H9 (cell line): Measurements from ENCODE around the gene TBC1D24. TPM values are rescaled to one million over a fixed set of nuclear protein-coding genes. Genes with fewer than 3 reads are reported as not detected.

Source experiments
- DNase-seq: peaks from one replicate; pipeline ENCODE4 v3.0.0-alpha.2; 2017
- H2AFZ ChIP-seq: one replicate; pipeline ENCODE4 v1.6.1; 2013; ENCODE audit warnings: mild to moderate bottlenecking, low read length, control low read depth, moderate library complexity
- H2AK5ac ChIP-seq: 2 replicates; pipeline ENCODE4 v1.6.1; 2013; ENCODE audit warnings: low read length, control low read depth, mixed read lengths; ENCODE audit not compliant: insufficient read length
- H2BK120ac ChIP-seq: one replicate; pipeline ENCODE4 v1.6.1; 2013; ENCODE audit warnings: low read depth, mild to moderate bottlenecking, low read length, control low read depth, inconsistent platforms; ENCODE audit not compliant: poor library complexity, severe bottlenecking
- H2BK12ac ChIP-seq: 2 replicates; pipeline ENCODE4 v1.6.1; 2013; ENCODE audit warnings: low read length, control low read depth, mixed read lengths, low read depth; ENCODE audit not compliant: insufficient read length
- H2BK15ac ChIP-seq: 2 replicates; pipeline ENCODE4 v1.6.1; 2013; ENCODE audit warnings: low read depth, low read length, control low read depth
- H2BK20ac ChIP-seq: one replicate; pipeline ENCODE4 v1.6.1; 2013; ENCODE audit warnings: low read depth, mild to moderate bottlenecking, low read length, control low read depth, inconsistent platforms; ENCODE audit not compliant: poor library complexity, severe bottlenecking
- H2BK5ac ChIP-seq: 2 replicates; pipeline ENCODE4 v1.6.1; 2013; ENCODE audit warnings: low read length, control low read depth, mixed read lengths; ENCODE audit not compliant: insufficient read length
- H3K14ac ChIP-seq: 2 replicates; pipeline ENCODE4 v1.6.1; 2013; ENCODE audit warnings: low read length, control low read depth; ENCODE audit not compliant: insufficient read depth
- H3K18ac ChIP-seq: 2 replicates; pipeline ENCODE4 v1.6.1; 2013; ENCODE audit warnings: low read depth, mild to moderate bottlenecking, mixed read lengths, low read length, control low read depth; ENCODE audit not compliant: insufficient read length
- H3K23ac ChIP-seq: 2 replicates; pipeline ENCODE4 v1.6.1; 2013; ENCODE audit warnings: low read length, control low read depth, mixed read lengths, low read depth; ENCODE audit not compliant: insufficient read length
- H3K23me2 ChIP-seq: 2 replicates; pipeline ENCODE4 v1.6.1; 2013; ENCODE audit warnings: low read depth, mild to moderate bottlenecking, mixed read lengths, low read length, control low read depth; ENCODE audit not compliant: insufficient read length, poor library complexity, severe bottlenecking
- H3K27ac ChIP-seq: 2 replicates; pipeline ENCODE4 v1.5.1; 2013; ENCODE audit warnings: low read length, control low read depth, mixed read lengths, low read depth; ENCODE audit not compliant: insufficient read length
- H3K27me3 ChIP-seq: 2 replicates; pipeline ENCODE4 v1.6.1; 2013; ENCODE audit warnings: low read length, control low read depth, inconsistent platforms; ENCODE audit not compliant: insufficient read depth
- H3K4ac ChIP-seq: 2 replicates; pipeline ENCODE4 v1.6.1; 2013; ENCODE audit warnings: low read depth, mild to moderate bottlenecking, control low read depth, inconsistent platforms, low read length, moderate library complexity
- H3K4me1 ChIP-seq: 2 replicates; pipeline ENCODE4 v1.6.1; 2013; ENCODE audit warnings: low read length, control low read depth, inconsistent platforms; ENCODE audit not compliant: insufficient read depth
- H3K4me2 ChIP-seq: 2 replicates; pipeline ENCODE4 v1.6.1; 2013; ENCODE audit warnings: low read length, control low read depth, mixed read lengths; ENCODE audit not compliant: insufficient read length, insufficient read depth
- H3K56ac ChIP-seq: 2 replicates; pipeline ENCODE4 v1.6.1; 2013; ENCODE audit warnings: low read depth, mild to moderate bottlenecking, mixed read lengths, low read length, control low read depth; ENCODE audit not compliant: insufficient read length
- H3K79me1 ChIP-seq: 2 replicates; pipeline ENCODE4 v1.6.1; 2013; ENCODE audit warnings: low read depth, mild to moderate bottlenecking, moderate library complexity, low read length, control low read depth, inconsistent platforms; ENCODE audit not compliant: insufficient read depth, poor library complexity, severe bottlenecking
- H3K79me2 ChIP-seq: 2 replicates; pipeline ENCODE4 v1.6.1; 2013; ENCODE audit warnings: low read length, control low read depth, inconsistent platforms; ENCODE audit not compliant: insufficient read depth
- H3K9ac ChIP-seq: 2 replicates; pipeline ENCODE4 v1.6.1; 2013; ENCODE audit warnings: low read length, control low read depth, mixed read lengths; ENCODE audit not compliant: insufficient read length; ENCODE audit errors: extremely low read depth
- H3K9me3 ChIP-seq: one replicate; pipeline ENCODE4 v1.6.1; 2013; ENCODE audit warnings: low read depth, low read length, inconsistent platforms; ENCODE audit not compliant: control insufficient read depth
- H3T11ph ChIP-seq: one replicate; pipeline ENCODE4 v1.6.1; 2013; ENCODE audit warnings: mild to moderate bottlenecking, low read length, control low read depth, inconsistent platforms
- H4K20me1 ChIP-seq: one replicate; pipeline ENCODE4 v1.6.1; 2013; ENCODE audit not compliant: control insufficient read depth, insufficient read length, insufficient read depth
- H4K5ac ChIP-seq: 2 replicates; pipeline ENCODE4 v1.6.1; 2013; ENCODE audit warnings: low read depth, mild to moderate bottlenecking, mixed read lengths, low read length, control low read depth; ENCODE audit not compliant: insufficient read length
- H4K8ac ChIP-seq: replicated peaks from 2 replicates; pipeline ENCODE4 v1.6.1; 2013; ENCODE audit warnings: low read length, control low read depth, mixed read lengths, low read depth; ENCODE audit not compliant: insufficient read length
- H4K91ac ChIP-seq: 2 replicates; pipeline ENCODE4 v1.6.1; 2013; ENCODE audit warnings: low read depth, mild to moderate bottlenecking, moderate library complexity, mixed read lengths, low read length, control low read depth; ENCODE audit not compliant: insufficient read length
- H3K27ac Mint-ChIP-seq, 3 experiments: 2 replicates in 2 of 3; 3 replicates in 1 of 3; pipeline ENCODE4 v1.8.0; 2020 to 2021; ENCODE audit warnings: mixed read lengths in 3 of 3, mild to moderate bottlenecking in 1 of 3, moderate library complexity in 1 of 3
- H3K27me3 Mint-ChIP-seq: 2 replicates; pipeline ENCODE4 v1.8.0; 2021; ENCODE audit warnings: low read depth, mild to moderate bottlenecking, moderate library complexity, mixed read lengths
- H3K36me3 Mint-ChIP-seq, 3 experiments: 2 replicates in 2 of 3; 3 replicates in 1 of 3; pipeline ENCODE4 v1.8.0; 2020 to 2021; ENCODE audit warnings: low read depth in 3 of 3, mixed read lengths in 3 of 3; ENCODE audit not compliant: insufficient read depth in 1 of 3
- H3K4me1 Mint-ChIP-seq, 2 experiments: 2 replicates each; pipeline ENCODE4 v1.8.0; 2020; ENCODE audit warnings: mixed read lengths in 2 of 2
- H3K4me3 Mint-ChIP-seq, 2 experiments: 2 replicates in 1 of 2; 3 replicates in 1 of 2; pipeline ENCODE4 v1.8.0; 2020 to 2021; ENCODE audit warnings: mild to moderate bottlenecking in 2 of 2, mixed read lengths in 2 of 2, moderate library complexity in 1 of 2
- H3K9me3 Mint-ChIP-seq, 2 experiments: 2 replicates in 1 of 2; 3 replicates in 1 of 2; pipeline ENCODE4 v1.8.0; 2020; ENCODE audit warnings: mild to moderate bottlenecking in 2 of 2, mixed read lengths in 2 of 2, moderate library complexity in 1 of 2
- CTCF ChIP-seq: fragments of 200-600 bp; sonication (generic); conservative IDR thresholded peaks from 3 replicates; pipeline ENCODE4 v1.8.0; 2021; ENCODE audit warnings: antibody characterized with exemption, mild to moderate bottlenecking
- WGBS: extraction: QIAGEN DNeasy Blood & Tissue Kit; methylation state at CpG from one replicate; pipeline ENCODE4 v1.1.7; 2013; ENCODE audit warnings: missing lambda C conversion rate, low lambda C conversion rate, mixed read lengths; ENCODE audit not compliant: insufficient read length; ENCODE audit errors: extremely low coverage; 5-methylcytosine and 5-hydroxymethylcytosine counted together
- total RNA-seq: library from RNA; stranded (reverse); gene quantifications from 2 replicates; pipeline ENCODE4 v1.2.1, GENCODE V29; 2021

The TBC1D24 gene
- total RNA-seq, 1 experiment from 2014 or later = 19.0 TPM

GRCh38 chr16:2466667-2467527 is 8.0 kb upstream of the TBC1D24 start:
- Mint-ChIP-seq H3K4me1 (peaks cover 15 to 22% of the 10 kb centered on the region in 2 experiments), H3K36me3 (peaks cover 4 to 21% (median 12%) of the 10 kb centered on the region in 3 experiments; a peak in 5 of 7 replicates), H3K4me3 (peak overlapping the region; percentile 30 to 63; a peak in 3 of 5 replicates), H3K27me3 (peaks cover 19% of the 10 kb centered on the region), H3K9me3 (no peaks in the 10 kb centered on the region), H3K27ac (0 out of 7 replicates have a peak overlapping the region, but pooled peaks of 1 of the 3 experiments have one; percentile 61)
- no peak overlapping the region for H2BK12ac ChIP-seq
- no CpG with 5 or more reads among the region's 29 CpGs for WGBS
- no peak overlapping the region for H3K27ac ChIP-seq
- H3K23me2 ChIP-seq = peaks cover 9% of the 10 kb centered on the region
- no peak overlapping the region for H3K56ac ChIP-seq
- no peaks in the 10 kb centered on the region for H3K79me2 ChIP-seq
- no peak overlapping the region for H4K91ac ChIP-seq
- H2BK5ac ChIP-seq = no peak overlapping the region
- TF ChIP-seq CTCF = no peak
- H3K14ac ChIP-seq = no peak overlapping the region
- no peak overlapping the region for H3K23ac ChIP-seq
- no peak overlapping the region for H3K18ac ChIP-seq
- H3K4ac ChIP-seq = no peak overlapping the region
- H3K9me3 ChIP-seq = no peaks in the 10 kb centered on the region
- H3T11ph ChIP-seq = no peak overlapping the region
- H2AFZ ChIP-seq = no peak overlapping the region
- no peak overlapping the region for H3K9ac ChIP-seq
- H3K4me2 ChIP-seq = peak overlapping the region; percentile 15
- no peak overlapping the region for H2AK5ac ChIP-seq
- H2BK20ac ChIP-seq = no peak overlapping the region
- no peaks in the 10 kb centered on the region for H3K79me1 ChIP-seq
- H4K5ac ChIP-seq = no peak overlapping the region
- peaks cover 7% of the 10 kb centered on the region; the same call in 1 of the 2 replicates for H3K27me3 ChIP-seq
- no peak overlapping the region for H4K8ac ChIP-seq
- no peak overlapping the region for H2BK120ac ChIP-seq
- no peak overlapping the region for H2BK15ac ChIP-seq
- no peaks in the 10 kb centered on the region for H3K4me1 ChIP-seq
- DNase-seq = no peak
- no peaks in the 10 kb centered on the region for H4K20me1 ChIP-seq
